Hepatocyte (in vitro differentiated cells): ENCODE data around the gene MYADML2.

ENCODE experiments used
- CTCF ChIP-seq: fragments of 200-600 bp; sonication (generic); IDR thresholded peaks from 2 replicates; pipeline ENCODE4 v1.5.1; 2016; ENCODE audit warnings: antibody characterized with exemption, mild to moderate bottlenecking; ENCODE audit not compliant: poor library complexity
- EZH2 ChIP-seq: fragments of 200-600 bp; sonication (generic); IDR thresholded peaks from 2 replicates; pipeline ENCODE4 v1.6.1; 2016; ENCODE audit warnings: antibody characterized with exemption, mild to moderate bottlenecking, borderline replicate concordance

GRCh38 chr17:81959362-81960129 lies 12.5 kb upstream of the MYADML2 start:
- TF ChIP-seq CTCF = peak; percentile 72
- no peak for TF ChIP-seq EZH2
